GM21390 (cell line): ENCODE data around the gene ANKRD62.

Source experiments
- ATAC-seq: cut with Tn5 transposase; IDR thresholded peaks from one replicate; pipeline ENCODE4 v1.9.1; 2021; ENCODE audit not compliant: unreplicated experiment

Gene ANKRD62

DNA sequence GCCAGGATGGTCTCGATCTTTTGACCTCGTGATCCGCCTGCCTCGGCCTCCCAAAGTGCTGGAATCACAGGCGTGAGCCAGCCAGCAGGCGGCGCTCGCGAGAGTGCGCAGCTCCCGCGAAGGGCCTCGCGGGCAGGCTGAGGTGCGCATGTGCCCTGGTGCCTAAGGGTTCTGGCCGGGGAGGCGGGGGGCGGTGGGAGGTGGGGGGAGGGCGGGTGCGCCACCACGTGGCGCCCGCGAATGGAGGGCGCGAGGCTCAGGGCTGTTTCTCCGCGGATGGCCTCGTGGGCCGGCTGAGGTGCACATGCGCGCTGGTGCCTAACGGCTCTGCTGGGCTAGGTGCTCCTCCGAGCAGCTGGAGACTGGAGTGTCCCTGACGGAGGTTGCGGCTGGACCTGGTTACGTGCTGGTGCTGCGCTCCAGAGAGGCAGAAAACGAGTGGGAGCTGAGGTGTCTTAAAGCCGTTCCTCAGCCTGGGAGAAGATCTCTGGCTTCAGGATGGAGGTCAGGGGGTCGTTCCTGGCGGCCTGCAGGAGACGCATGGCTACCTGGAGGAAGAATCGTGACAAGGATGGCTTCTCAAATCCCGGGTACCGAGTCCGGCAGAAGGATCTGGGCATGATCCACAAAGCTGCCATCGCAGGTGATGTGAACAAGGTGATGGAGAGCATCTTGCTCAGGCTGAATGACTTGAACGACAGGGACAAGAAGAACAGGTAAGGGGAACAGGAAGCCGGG lies at the start of gene ANKRD62:
Gene ANKRD62 (plus strand): TSS at position 324 of the 738 bp plus-strand sequence. CDS start 175 bp downstream, at position 499.
- no peak for ATAC-seq

GRCh38 chr18:12044591-12044990 lies 49.1 kb upstream of the ANKRD62 start:
- ATAC-seq: no peak

DNA sequence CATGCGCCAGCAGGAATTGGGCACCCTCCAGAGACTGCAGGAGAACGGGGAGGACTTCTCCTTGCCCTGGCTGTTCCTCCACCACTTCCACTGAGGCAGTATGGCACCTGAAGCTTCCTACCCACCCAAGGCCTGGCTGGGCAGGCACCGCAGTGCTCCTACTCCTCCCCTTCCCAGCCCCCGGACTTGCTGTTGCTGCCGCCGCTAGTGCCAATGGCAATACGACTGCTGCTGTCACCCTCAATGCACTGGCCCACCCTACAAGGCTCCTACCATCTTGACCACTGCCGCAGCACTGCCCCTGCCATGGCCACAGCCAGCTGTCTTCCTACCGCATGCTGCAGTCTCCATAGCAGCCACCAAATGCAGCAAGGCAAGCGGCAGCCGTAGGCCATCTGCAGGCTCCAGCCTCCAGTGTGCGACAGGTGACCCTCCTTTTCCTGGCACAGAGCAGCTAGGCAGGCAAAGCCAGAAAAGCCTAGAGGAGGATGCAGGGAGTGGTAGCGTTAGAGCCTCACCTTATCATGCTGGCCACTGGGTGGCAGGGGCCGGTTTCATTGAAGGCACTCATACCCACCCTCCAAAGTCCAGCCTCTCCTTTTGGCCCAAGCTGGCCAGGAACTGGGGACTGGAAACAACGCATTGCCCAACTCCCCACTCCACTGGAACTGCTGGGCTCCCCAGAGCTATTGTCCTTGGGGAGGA lies 47.4 kb upstream of the ANKRD62 start:
- ATAC-seq: no peak

DNA sequence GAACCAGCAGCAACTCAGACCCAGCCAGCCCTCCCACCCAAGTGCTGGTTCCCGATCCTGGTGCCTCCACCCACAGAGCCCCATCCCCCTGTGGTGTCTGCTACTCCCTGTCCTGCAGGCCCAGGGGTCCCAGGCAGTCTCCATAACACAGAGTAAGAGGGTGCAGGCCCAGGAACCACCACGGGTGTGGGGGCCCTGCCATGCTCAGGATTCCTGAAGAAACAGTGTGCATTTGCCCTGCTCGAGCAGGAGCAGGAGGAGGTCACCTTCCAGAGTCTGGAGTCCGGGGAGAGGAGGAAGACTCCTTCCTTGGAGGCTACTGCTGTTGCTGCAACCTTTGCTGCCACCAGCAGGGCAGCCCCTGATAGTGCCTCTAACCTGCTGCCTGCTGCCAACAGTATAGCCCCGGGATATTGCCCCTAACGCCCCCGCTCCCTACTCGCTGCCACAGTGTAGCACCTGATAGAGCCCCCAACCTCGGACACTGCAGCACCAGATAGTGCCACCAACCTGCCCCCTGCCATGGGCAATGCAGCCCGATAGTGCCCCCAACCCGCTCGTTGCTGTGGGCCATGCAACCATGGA lies 46.8 kb upstream of the ANKRD62 start:
- ATAC-seq: no peak

DNA sequence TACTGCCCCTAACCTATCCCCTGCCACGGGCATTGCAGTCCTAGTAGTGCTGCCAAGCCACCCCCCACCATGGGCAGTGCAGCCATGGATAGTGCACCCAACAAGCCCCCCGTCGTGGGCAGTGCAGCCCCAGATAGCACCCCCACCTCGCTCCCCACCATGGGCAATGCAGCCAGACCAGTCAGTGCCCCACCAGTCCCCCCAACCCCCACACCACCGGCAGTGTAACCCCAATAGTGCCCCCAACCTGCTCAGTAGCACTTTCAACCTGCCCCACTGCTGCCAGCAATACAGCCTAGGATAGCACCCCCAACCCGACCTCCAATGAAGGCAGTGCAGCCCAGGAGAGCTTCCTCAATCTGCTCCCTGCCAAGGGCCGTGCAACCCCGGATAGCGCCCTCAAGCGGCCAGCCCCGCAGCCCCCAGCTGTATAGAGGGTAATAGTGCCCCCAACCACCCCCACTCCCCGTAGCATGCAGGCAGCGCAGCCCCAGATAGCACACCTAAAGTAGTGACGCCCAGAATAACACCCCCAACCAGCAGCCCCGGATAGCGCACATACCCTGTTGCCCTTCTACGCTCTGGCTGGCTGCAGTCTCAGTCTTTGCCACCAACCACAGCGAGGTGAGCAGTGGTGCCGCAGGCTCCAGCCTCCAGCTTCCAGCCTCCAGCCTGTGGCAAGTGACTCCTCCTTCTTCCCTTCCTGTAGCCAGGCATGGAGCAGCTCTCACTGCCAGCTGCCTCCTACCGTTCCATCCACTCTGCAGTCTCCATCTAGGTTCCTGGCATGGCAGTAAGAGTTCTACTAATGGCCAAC lies 45.4 kb upstream of the ANKRD62 start:
- no peak for ATAC-seq

- ATAC-seq: no peak
These were observed 44.8 kb upstream of the ANKRD62 start for GRCh38 chr18:12048827-12049175.

DNA sequence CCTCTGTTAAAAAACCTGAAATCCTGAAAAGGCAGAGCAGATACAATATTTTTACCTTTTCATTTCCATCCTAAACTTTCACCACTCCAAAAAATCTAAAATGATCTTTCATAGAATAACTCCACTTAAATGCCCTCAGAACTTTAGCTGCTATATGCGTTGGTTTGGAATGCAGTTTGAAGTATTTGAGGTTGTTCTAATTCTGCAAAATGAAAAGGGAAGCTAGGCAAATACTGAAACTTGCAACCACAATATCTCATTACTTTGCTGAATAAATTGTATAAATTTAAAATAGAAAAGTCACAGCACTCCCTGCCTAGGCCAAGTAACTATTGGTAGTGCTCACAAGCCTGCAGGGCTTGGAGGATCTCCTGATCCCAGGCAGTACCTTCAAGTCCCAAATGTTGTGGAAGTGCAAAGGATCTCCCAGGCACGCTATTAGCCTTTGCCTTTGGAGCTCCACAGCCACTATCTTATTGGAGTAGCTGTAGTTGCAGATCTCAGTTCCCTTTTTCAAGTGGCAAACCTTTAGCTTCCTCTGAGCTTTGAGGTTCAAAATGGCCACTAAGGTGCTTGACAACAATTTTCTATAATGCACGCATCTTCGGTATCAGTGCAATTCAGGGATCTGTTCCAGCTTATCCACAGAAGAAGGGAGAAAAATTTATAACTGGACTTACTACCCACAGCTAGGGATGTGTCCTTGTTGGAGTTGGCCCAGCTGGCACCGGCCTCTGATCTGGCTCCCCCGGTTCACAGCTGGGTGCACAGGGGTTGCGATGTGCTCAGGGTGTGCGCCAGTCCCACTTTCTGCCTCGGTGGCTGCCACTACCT lies 43.4 kb upstream of the ANKRD62 start:
- peak; percentile 92 for ATAC-seq

GRCh38 chr18:12052866-12053265 lies 40.8 kb upstream of the ANKRD62 start:
- ATAC-seq: no peak

DNA sequence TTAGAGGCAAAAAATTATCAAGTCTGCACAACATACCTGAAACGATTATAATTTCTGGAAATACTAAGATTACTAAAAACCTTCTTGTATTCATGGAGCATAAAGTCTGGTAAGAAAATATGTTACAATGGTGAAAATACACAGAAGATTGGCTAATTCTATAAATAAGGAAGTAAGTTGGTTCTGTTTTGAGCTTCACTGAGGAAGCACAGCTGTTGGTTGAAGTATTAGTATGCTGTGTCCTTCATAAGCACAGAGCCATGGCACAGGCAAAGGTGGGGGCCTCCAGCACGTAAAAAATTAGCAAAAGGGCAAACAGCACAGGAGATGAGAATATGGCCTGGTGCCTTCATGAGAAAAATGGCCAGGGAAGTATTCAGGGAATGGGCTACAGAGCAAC lies 40.4 kb upstream of the ANKRD62 start:
- ATAC-seq: no peak

DNA sequence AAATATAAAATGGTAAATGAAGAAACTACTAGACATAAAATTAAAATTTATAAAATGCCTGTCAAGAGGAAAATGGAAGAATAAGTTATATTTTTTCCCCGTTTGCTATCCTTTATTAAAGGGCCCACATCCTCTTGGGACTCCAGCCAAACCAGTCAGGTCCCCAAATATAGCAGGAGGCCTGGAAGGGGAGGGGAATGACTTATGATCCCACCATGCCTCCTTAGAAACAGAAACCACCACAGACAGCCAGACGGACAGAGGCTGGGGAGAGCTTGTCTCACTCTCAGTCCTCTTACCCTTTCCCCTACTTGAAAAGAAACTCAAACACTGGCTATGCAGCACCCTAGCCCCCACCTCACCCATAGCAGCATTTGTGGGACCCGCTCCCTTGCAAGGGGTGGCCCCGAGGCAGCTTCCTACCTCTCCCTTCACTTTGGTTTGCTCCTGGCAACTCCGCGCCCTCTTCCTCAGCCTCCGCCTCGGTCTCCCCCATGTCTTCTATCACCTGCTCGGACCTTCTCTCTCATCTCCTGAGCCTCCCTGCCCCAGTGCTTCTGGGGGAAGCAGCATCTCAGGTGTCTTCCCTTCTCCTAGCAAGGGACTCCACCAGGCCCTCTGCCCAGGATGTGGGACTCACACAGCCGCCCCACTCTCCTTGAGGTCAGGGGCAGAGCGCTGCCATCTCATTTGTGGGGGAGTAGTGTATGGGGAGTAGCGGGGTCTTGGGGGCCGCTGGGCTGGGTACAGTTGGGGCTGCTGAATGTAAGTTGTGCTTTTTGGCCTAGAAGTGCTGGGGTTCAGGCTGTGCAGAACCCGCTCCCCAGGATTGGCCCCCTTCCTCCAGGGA lies 37.4 kb upstream of the ANKRD62 start:
- ATAC-seq: no peak

DNA sequence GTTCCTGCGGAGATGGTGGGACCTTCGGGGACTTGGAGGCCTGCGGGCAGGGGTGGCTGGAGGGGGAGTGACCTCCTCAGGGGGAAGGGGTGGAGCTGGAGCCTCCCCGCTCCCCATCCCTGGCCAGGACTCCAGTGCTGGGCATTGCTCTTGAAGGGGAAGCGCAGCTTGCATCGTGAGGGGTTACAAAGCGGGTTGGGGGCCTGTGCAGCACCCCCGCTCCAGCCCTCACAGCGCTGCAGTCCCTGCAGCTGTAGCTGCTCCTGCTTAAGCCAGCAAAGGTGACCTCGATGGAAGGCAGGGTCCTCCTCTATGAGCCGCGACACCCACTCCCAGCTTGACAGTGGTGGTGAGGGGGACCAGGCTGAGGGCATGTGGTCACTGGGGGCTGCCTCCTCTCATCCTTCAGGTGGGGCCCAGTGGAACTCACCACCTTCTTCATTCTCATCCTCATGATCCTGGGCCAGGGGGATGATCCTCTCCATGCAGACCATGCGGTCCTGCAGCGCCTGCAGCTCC lies 36.7 kb upstream of the ANKRD62 start:
- ATAC-seq: no peak

- ATAC-seq: no peak
These were observed 36.1 kb upstream of the ANKRD62 start for GRCh38 chr18:12057419-12058039.

- no peak for ATAC-seq
These were observed 34.1 kb upstream of the ANKRD62 start for GRCh38 chr18:12059334-12060181.

GRCh38 chr18:12060182-12060870 lies 33.3 kb upstream of the ANKRD62 start:
- ATAC-seq: no peak

DNA sequence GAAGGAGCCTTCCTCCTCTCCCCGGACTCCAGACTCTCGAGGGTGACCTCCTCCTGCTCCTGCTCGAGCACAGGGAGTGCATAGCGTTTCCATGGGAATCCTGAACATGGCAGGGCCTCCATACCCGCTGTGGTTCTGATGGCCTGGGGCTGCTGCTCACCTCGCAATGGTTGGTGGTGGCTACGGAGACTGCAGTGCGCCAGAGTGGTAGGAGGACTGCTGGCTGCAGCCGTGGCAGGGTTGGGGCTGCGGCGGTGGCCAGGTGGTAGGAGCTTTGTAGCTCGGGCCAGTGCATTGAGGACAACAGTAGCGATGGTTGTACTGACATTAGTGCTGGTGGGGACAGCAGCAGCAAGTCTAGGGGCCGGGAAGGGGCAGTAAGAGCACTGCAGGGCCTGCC lies 32.0 kb upstream of the ANKRD62 start:
- ATAC-seq: no peak

GRCh38 chr18:12062974-12063373 lies 30.7 kb upstream of the ANKRD62 start:
- no peak for ATAC-seq

DNA sequence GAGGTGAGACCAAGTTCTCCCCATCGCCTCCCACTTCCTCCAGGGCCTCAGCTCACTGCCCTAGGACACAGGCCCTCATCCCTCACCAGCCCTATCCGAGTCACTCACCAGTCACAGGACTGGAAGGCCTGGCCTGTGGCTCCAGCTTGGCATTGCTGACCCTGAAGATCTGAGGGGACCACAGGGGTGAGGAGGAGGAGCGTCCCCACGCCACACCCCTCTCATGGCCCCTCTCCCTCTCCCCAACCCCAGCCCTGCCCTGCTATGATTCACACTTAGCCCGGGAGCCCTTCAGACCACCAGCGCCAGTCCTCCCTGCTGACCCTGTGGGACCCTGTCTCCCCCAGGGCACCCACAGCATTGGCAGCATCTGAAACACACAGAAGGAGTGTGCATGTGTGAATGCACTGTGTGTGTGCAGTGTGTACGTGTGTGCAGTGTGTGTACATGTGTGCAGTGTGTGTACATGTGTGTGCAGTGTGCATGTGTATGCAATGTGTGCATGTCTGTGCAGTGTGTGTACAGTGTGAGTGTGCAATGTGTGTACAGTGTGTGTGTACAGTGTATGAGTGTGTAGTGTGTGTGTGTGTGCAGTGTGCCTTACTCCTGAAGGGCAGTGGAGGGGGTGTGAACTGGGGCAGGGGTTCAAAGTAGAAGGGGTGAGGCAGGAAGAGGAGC lies 29.4 kb upstream of the ANKRD62 start:
- ATAC-seq: no peak
